IPS DF 19.7 (cell line): ENCODE data around the gene ATG12.
A peak's percentile ranks its signal among the peaks of the same experiment; 100 is the strongest.

Source experiments
- DNase-seq: peaks from one replicate; pipeline ENCODE4 v3.0.0-alpha.2; 2013; ENCODE audit warnings: low read depth, low spot score

ATG12 gene

GRCh38 chr5:115807654-115808052 is 33.7 kb downstream of the ATG12 start:
- no peak for DNase-seq

GRCh38 chr5:115806986-115807653 is 34.2 kb downstream of the ATG12 start:
- DNase-seq: no peak

- DNase-seq: no peak
Measured at GRCh38 chr5:115801984-115802383, 39.4 kb downstream of the ATG12 start.

- no peak for DNase-seq
Measured at GRCh38 chr5:115801152-115801551, 40.2 kb downstream of the ATG12 start.

GRCh38 chr5:115800108-115800507 is 41.3 kb downstream of the ATG12 start:
- DNase-seq: no peak

GRCh38 chr5:115798252-115798651 is 43.1 kb downstream of the ATG12 start:
- no peak for DNase-seq

- DNase-seq: no peak
Measured at GRCh38 chr5:115796656-115797055, 44.7 kb downstream of the ATG12 start.

GRCh38 chr5:115795700-115796099 is 45.7 kb downstream of the ATG12 start:
- no peak for DNase-seq

GRCh38 chr5:115788440-115788839 is 52.9 kb downstream of the ATG12 start:
- no peak for DNase-seq

- no peak for DNase-seq
Measured at GRCh38 chr5:115787426-115787825, 53.9 kb downstream of the ATG12 start.

GRCh38 chr5:115785381-115786065 is 55.8 kb downstream of the ATG12 start:
- DNase-seq: peak; percentile 64

GRCh38 chr5:115778417-115778816 is 62.9 kb downstream of the ATG12 start:
- no peak for DNase-seq
